Forelimb muscle (tissue), 1 donor: Measurements from ENCODE around the gene HID1. TPM values are rescaled to one million over a fixed set of nuclear protein-coding genes. Genes with fewer than 3 reads are reported as not detected.
"Not testable (repeated sequence)": the region's sequence is repeated elsewhere in the genome, so short reads cannot be mapped to it uniquely, and the experiment has no call there.

ENCODE experiments used
- DNase-seq: peaks from one replicate; pipeline ENCODE4 v3.0.0-alpha.2; 2013; ENCODE audit warnings: low read depth
- polyA plus RNA-seq: library from polyadenylated mRNA; unstranded; fragments of 120-200 nt; gene quantifications from one replicate; pipeline ENCODE4 v1.2.1, GENCODE V29; 2013; ENCODE audit not compliant: insufficient read length

The HID1 gene
- polyA plus RNA-seq, 1 donor, result 5.9 TPM

DNA sequence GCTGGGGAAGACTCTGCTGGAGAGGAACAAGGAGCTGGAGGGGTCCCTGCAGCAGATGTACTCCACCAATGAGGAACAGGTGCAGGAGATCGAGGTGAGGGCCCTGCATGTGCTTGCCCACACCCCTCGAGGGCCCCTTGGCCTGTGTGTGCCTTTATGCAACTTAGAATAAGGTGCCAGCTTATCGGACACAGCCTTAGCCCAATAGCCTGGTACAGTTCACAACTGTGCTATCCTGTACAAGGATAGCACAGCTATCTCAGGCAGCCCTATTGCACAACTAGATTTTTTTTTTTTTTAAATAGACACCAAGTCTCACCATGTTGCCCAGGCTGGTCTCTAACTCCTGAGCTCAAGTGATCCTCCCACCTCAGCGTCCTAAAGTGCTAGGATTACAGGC lies 27.0 kb upstream of the HID1 start:
- DNase-seq, result no peak

DNA sequence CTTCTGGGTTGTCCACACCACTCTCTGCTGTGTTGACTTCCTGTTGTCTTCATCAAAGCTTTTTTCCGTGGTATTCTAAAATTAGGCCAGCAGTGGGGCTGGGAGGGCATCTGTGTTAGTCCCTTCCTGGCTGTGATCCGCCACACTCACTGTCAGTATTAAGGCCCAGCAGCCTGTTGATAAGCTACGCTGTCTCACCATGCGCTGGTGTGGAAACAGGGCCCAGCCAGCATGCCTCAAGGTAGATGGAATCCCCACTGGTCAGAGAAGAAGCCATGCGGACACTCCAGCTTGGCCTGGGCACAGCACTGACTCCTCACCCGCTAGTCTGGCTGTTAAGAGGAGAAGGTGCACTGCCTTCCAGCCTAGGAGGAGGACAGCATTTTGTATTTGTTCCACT lies 26.2 kb upstream of the HID1 start:
- no peak for DNase-seq

DNA sequence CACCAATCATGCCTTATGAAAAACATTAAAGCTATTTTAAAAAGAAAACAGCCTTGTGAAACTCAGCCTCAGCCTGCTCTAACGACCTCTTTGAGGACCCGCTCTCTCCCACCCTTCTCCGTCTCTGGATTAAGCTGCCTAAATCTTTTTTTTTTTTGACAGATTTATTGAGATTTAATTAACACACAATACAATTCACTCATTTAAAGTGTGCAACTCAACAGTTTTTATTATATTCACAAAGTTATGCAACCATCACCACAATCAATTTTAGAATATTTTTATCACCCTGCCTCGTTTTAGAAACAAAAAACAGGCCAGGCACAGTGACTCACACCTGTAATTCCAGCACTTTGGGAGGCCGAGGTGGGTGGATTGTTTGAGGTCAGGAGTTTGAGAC lies 23.3 kb upstream of the HID1 start:
- no peak for DNase-seq

DNA sequence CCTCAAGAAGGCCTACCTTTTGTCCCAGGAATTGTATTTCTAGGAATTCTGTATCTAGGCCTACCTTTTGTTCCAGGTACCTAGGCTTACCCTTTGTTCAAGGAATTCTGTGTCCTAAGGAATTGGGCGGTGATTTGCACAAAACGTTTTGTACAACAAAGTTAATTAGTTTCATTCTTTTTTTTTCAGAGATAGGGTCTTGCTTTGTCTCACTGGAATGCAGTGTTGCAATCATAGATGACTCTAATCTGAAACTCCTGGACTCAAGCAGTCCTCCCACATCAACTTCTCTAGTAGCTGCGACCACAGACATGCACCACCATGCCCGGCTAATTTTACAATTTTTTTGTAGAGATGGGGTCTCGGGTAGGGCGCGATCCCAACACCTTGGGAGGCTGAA lies 21.9 kb upstream of the HID1 start:
- DNase-seq, result no peak

DNA sequence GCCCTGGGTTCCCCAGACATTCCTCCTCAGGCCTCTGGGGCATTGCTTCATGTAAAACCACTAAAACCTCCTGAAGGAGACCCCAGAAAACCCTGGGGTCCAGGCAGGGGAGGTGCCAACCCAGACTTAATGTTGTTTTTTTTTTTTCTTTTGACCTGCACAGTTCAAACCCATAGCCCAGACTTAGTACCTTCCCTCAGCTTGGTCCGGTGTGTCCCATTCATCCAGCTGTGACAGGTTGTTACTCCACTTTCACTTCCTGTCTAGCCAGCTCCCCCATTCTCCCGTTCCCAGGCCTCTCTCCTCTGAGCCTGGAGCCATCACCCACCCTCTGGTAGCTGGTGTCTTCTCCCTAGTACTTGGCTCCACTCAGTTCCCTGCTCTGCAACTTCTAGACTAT lies 19.7 kb upstream of the HID1 start:
- no peak for DNase-seq

DNA sequence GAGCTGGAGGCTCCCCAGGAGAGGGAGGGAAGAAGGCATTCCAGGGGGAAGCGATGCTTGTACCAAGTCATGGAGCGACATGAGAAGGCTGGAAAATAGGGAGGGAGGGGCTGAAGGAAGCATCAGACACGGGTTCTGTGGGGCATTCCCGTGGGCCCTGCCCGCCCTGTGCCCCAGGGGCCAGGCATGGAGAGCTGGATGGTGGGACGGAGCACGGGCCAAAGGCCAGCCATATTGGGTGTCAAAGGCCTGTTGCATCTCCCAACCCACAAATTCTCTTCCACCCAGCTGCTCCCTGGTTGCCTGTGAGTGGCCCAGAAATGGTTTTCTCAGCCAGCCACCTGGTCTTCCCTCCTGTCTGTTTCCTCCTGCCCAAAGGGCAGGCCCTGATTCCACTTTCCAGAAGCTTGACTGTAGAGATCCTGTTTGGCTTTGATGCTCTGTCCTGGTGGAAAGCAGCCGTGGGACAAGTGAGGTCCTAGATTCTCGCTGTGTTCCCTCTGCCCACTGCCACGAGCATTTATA lies 18.1 kb upstream of the HID1 start:
- no peak for DNase-seq

DNA sequence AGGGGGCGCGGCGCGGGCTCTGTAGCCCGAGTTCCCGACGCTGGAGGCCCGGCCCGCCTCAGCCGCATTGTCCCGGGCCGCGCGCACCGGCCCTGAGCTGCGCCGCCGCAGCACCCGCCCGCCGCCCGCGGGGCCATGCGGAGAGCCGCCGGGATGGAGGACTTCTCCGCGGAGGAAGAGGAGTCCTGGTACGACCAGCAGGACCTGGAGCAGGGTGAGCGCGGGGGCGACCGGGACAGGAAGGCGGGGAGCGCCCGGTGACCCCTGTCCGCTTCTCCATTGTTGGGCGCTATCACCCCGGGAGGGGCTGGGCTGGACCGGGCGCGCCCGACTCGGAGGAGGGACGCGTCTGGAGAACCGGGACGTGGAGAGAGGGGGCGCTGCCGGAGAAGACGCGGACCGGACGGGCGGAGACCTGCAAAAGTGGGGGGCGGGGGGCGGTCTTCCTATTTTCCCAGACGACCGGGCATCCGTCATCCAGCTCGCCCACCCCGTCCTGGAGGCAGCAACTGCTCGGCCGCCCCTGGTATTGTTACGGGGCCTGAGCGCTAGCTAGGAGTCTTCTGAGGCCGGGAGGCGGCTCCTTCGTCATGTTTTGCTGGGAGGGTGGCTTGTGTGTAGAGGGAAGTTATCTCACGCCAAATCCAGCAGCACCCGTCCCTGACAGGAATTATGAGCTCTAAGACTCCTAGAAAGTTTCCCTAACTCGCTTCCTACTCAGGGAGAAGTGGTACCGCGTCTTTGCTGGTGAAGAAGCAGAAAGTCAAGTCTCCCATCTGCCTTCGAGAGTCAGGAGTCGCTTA lies 15.6 kb upstream of the HID1 start:
- DNase-seq, result peak; percentile 66

DNA sequence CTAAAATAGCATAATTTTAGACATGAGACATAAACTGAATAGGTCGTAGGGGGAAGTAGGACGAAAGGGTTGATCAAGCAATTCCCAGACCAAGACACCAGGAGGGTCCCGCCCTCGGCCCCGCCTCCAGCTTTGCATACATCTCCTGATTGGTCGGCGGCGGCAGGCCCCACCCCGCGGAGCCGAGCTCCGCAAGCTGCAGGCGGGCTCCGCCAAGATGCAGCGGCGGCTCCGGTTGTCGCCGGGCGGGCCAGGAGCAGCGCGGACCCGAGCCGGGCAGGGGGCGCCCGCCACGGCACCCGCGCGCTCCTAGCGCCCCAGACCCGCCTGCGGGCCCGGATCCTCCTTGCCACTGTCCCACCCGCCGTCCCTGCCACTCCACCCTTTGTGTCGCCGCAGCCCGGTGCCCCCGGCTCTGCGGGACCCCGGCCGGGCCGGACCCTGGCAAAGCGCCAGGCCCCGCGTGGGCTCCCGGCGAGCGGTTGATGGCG lies 14.9 kb upstream of the HID1 start, which contains the start of gene CDR2L:
Gene CDR2L, plus strand, starts transcription at position 215 of the 491 bp plus-strand sequence. CDS start 412 bp downstream, outside the sequence.
- peak; percentile 89 for DNase-seq

DNA sequence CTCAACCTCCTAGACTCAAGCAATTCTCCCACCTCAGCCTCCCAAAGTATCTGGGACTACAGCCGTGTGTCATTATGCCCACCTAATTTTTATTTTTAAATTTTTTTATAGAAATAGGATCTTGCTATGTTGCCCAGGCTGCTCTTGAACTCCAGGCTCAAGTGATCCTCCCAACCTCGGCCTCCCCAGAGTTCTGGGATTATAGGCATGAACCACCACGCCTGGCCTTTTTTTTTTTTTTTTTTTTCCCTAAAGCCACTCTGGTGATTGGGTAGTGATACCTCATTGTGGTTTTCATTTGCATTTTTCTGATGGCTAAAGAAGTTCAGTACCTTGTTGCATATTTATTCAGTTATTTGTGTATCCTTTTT lies 13.6 kb upstream of the HID1 start:
- no peak for DNase-seq

DNA sequence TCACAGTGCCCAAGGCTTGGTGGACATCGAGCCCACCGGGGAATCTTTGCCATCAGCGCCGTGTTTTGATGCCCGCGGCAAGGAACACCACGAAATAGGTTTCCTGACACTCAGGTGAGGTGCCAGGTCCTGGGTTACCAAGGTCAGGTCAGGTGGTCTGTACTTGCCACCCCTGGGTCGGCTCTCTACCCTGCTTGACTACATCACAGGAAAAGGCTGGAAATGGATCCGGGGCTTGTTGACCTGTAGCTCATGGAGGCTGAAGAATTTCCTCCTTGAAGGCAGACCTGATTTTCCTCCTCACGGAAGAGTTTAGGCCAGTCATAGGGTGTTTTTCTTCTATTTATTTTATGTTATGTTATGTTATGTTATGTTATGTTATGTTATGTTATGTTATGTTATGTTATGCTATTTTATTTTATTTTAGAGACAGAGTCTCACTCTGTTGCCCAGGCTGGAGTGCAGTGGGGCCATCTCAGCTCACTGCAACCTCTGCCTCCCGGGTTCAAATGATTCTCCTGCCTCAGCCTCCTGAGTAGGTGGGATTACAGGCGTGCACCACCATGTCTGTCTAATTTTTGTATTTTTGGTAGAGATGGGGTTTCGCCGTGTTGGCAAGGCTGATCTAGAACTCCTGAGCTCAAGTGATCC lies 10.2 kb upstream of the HID1 start:
- not testable (repeated sequence) for DNase-seq

DNA sequence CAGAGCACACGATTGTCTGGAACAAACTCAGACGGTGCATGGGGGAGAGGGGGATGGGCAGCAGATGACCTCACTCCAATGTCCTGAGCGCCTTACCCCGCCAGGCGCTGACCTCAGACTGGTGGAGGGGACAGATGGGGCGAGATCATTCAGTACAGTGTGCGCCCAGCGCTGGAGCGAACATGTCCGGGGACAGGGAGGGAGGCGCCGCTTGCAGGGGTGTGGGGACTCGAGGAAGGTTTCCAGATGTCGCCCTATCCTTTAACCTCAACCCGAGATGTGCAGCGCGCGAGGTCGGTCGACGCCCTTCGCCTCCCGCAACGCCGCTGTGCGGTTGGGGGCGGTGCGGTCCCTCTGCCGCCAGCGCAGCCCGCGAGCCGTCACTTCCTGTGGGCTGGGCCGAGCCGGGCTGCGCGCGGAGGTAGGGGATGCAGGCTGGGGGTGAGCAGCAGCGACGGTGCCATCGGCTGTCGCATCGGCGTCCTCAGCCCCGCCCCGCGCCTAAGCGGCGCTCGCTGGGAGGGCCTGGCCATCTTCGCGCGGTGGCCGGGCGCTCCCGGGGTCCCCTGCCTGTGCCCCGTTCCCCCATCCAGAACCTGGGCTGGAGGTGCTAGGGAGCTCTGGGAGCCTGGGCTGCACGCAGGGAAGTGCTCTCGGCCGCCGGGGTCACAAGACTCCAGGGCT lies 9.6 kb upstream of the HID1 start:
- DNase-seq, result no peak

DNA sequence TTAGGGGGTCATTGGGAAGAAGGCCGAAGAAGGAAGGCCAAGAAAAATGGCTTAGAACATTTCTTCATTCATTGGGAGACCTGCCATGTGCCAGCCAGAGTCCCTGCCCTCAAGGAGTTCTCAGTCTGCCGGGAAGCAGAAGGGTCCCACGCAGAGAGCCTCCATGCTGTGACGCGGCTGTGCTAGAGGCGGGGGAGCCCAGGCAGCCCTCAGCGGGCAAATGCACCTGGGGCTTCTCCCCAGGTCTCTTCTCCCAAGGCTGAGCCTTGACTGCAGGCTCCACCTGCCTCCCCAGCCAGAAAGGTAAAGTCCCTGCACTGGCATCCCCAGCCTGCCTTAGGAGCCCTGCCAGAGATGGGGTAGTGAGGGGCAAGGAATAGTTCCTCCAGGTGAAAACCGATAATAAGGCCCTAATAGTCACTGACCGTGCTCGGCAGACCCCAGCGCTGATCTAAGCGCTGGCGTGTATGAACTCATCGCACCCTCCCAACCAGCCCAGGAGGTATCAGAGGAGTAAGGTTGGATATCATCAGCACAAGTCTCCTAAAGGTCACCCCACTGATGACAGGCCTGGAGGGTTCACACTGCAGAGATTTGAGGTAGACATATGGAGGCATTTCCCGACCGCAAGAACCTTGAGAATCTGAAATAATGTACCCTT lies 8.9 kb upstream of the HID1 start:
- DNase-seq, result no peak

DNA sequence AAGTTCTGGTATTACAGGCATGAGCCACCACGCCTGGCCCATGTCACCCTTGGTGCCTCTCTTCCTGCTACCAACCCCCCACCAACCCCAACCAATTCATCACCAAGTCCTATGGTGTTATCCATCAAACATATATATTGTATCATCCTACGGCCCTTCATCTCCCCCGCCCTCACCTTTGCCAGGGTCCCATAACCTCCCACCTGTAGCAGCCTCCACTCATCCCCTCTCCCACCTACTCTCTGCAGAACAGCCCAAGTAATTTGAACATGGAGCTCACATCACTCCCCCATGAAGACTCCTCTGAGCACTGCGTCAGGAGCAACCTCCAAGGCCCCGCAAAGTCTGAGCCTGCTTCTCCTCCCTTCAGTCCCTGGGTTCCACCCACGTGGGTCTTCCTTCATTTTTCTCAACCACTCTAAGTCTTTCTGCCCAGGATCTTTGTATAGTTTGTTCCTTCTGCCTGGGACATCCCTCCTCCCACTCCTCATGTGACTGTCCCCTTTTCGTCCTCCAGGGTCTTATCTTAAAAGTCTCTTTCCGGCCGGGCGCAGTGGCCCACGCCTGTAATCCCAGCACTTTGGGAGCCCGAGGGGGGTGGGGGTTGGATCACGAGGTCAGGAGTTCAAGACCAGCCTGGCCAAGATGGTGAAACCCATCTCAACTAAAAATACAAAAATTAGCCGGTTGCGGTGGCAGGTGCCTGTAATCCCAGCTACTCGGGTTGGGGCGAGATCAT lies 7.0 kb upstream of the HID1 start:
- no peak for DNase-seq

DNA sequence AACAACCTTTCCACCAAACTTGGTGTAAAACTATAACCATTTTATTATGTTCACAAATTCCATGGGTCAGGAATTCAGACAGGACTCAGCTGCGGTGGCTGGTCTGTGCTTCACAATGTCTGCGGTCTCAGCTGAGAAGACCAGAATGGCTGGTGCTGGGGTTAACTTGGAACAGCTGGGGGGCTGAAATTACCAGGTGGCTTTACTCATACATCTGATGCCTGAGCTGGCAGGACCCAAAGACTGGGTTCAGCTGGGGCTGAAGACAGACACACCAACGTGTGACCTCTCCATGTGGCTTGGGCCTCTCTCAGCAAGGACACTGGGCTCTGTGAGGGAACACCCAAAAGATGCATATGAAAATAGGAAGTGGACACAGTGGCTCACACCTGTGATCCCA lies 5.7 kb upstream of the HID1 start:
- no peak for DNase-seq

DNA sequence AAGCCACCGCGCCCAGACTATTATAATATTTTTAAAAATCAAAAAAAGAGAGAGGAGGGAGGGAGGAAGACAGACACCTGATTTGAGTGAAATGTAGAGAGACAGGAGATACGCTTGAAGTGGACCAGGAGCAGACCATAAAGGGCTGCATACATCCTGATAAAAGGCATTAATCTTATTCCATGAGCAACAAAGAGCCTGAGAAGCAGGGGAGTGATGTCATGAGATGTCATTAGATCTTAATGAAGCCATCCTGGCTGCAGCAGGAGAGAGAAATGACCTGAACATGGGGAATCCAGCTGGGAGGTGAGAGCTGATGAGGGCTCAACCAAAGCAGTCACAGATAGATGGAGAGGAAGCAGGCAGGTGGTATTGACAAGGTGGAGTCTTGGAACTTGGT lies 5.2 kb upstream of the HID1 start:
- no peak for DNase-seq

DNA sequence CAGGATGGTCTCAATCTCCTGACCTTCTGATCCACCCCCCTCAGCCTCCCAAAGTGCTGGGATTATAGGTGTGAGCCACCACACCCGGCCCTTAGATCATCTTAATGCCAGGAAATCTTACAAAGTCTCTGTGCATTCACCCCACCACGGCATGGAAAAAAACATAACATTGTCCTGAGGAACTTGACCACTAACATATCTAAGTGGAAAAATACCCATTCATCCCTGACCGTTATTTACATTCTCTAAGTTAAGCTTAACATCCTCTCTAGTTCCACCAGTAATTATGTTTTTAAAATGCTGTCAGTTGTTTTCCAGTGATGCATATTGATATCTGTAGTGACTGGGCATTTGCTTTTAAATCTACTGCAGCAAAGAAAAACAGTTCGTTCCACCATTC lies 3.4 kb upstream of the HID1 start:
- DNase-seq, result no peak

DNA sequence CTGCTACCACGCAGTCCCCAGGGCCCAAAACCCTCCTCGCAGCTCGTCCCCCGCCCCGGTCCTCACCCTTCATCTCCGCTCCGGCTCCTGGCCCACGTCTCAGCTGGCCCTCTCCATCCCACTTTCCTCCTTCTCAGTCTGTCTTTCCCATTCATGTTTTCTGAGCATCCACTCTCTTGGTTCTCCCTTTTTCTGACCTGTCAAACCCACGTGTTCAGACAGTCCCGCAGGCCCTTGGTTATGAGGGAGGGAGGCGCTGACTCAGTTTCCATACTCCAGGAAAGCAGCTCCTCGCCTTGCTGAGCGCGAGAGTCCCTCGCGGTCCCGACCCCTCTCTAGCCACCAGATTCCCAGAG lies 392 bp upstream of the HID1 start:
- no peak for DNase-seq

DNA sequence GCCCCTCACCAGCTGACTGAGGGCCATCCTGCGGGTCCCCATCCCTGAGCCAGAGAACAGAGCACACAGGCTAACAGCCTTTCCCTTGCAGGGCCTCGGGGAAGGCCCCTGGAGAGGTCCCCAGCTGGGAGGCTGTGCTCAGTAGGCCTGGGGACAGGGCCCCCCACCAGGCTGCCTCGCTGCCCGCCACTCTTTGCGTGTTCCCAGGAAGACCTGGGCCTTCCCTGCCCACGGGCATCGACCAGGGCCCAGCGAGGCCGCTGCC lies 785 bp downstream of the HID1 start:
- no peak for DNase-seq

DNA sequence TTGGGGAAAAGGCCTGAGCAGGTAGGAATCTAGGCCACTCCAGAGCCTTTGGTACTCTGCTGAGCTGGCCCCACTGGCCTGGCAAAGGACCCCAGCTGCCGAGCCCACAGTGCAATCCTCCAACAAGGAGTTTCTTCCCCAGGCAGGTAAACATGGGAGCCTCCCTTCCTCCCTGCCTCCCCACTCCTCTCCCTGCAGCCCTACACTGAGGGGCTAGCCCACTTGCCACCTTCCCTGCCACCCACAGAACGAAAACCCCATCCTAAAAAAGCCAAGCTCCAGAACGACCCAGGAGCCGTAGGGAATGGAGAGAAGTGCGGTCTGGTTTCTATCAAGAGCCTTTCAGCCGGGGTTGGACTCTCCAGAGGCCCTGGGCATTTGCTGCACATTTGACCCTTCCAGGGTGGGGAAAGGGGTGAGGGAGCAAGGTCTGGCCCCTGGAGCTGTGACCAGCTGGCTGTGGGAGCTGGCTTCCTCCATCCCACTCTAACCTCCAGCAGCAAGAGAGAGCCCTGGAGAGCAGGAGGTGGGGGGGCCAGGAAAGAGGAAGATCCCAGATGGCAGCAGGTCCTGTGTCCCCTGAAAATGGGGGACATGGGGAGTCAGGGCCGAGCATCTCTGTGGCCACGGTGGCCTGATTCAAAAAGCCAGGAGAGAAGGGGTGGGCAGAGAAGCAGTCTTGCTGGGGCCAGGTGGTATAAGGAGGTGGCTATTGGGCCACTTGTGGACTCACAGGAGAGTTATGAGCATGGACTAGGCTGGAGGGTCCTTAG lies 1.3 kb downstream of the HID1 start:
- no peak for DNase-seq

DNA sequence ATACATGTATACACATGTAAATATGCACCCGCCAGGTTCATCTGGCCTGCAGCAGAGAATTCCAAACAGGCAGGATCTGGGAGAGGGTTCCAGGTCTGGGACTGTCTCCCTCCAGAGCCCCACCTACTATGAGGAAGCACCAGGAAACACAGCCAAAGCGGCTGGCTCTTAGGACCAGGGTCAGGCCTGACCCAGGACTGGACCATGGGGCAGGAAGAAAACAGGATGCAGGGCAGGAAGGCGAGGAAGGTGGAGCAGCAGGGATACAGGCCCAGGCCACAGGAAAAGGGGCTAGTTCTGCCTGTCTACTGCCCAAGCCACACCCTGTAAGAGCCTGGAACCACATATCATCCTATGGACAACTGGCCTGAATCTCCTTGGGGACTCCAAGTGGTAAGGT lies 2.2 kb downstream of the HID1 start:
- DNase-seq, result no peak

DNA sequence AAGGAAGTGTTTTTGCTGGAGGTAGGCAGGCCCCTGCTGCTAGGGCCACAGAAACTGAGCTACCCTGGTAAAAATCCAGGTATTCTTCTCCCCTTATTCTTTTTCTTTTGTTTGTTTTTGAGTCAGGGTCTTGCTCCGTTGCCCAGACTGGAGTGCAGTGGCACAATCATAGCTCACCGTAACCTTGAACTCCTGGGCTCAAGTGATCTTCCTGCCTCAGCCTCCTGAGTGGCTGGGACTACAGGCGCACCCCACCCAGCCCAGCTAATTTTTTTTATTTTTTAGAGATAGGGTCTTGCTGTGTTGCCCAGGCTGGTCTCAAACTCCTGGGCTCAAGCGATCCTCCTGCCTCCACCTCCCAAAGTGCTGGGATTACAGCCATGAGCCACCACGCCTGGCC lies 3.1 kb downstream of the HID1 start:
- not testable (repeated sequence) for DNase-seq
